Type B pancreatic cell (in vitro differentiated cells): ENCODE measurements around the gene TMEM259. TPM values are rescaled to one million over a fixed set of nuclear protein-coding genes. Genes with fewer than 3 reads are reported as not detected.

ENCODE experiments used
- DNase-seq: peaks from one replicate; pipeline ENCODE4 v3.0.0; 2021; ENCODE audit warnings: mixed read lengths; ENCODE audit not compliant: unreplicated experiment; ENCODE audit errors: extremely low spot score
- H3K27ac Mint-ChIP-seq: 2 replicates; pipeline ENCODE4 v1.8.0; 2021; ENCODE audit warnings: mild to moderate bottlenecking, mixed read lengths
- H3K27me3 Mint-ChIP-seq: 2 replicates; pipeline ENCODE4 v1.8.0; 2021; ENCODE audit warnings: mixed read lengths
- H3K36me3 Mint-ChIP-seq: 2 replicates; pipeline ENCODE4 v1.8.0; 2021; ENCODE audit warnings: mixed read lengths
- H3K4me1 Mint-ChIP-seq: one replicate; pipeline ENCODE4 v1.8.0; 2021; ENCODE audit warnings: mixed read lengths; ENCODE audit not compliant: unreplicated experiment
- H3K4me3 Mint-ChIP-seq: 2 replicates; pipeline ENCODE4 v1.8.0; 2021; ENCODE audit warnings: mild to moderate bottlenecking, mixed read lengths
- H3K9me3 Mint-ChIP-seq: 2 replicates; pipeline ENCODE4 v1.8.0; 2021; ENCODE audit warnings: mixed read lengths
- total RNA-seq: library from RNA; stranded (reverse); gene quantifications from 2 replicates; pipeline ENCODE4 v1.2.1, GENCODE V29; 2021; ENCODE audit warnings: low replicate concordance
- TF ChIP-seq, protein P1 (sequence below): fragments of 200-600 bp; sonication (generic); conservative IDR thresholded peaks from 2 replicates; pipeline ENCODE4 v1.5.0; 2021; ENCODE audit warnings: antibody characterized with exemption, mild to moderate bottlenecking

The TMEM259 gene
- total RNA-seq, 1 donor from 2014 or later: 173 TPM

DNA sequence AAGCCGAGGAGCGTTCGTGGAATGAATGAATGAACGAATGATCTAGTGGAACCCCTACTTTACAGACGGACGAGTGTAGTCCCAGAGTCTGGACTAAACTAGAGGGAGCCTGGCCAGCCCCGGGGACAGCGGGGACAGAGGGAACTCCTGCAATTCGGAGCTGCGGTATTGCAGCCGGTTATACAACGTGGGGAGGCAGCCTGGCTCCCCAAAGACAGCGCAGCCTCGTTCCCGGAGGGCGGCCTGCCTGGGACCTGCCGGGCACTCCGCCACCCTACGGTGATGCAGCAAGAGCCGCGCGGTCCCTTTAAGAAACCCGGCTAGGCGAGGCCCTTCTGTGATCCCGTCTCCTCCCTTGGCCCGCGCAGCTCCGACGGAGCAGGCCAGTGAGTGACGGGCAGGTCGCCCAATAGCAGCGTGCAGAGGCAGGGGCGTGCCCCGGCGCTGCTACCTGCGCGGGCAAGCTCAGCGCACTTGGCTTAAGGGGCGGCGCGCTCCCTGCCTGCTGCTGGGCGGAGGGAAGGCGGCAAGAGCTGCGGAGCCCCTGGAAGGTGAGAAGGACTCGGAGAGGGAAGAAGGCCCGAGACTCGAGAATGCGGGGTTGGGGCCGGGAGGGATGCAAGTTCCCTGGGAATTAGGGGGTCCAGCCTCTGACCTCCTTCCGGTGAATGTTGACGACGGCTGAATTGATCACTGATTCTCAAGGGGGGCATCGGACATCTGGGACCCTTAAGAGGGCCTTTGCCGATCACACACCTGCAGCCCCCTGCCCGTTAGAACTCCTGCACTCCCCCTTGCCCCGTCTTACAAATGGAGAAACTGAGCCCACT is 18.9 kb upstream of the TMEM259 start, which contains the start of gene ABCA7:
Gene ABCA7, plus strand, starts transcription at position 462 of the 830 bp plus-strand sequence. CDS start 1,255 bp downstream, outside the sequence.
- DNase-seq: peak; percentile 99
- H3K27ac Mint-ChIP-seq: peak within 1 kb of the TSS; percentile 87
- H3K36me3 Mint-ChIP-seq: peaks cover 7% of the 10 kb centered on the region
- H3K27me3 Mint-ChIP-seq: no peaks in the 10 kb centered on the region
- H3K4me1 Mint-ChIP-seq: peaks cover 24% of the 10 kb centered on the region
- TF ChIP-seq, protein P1, sequence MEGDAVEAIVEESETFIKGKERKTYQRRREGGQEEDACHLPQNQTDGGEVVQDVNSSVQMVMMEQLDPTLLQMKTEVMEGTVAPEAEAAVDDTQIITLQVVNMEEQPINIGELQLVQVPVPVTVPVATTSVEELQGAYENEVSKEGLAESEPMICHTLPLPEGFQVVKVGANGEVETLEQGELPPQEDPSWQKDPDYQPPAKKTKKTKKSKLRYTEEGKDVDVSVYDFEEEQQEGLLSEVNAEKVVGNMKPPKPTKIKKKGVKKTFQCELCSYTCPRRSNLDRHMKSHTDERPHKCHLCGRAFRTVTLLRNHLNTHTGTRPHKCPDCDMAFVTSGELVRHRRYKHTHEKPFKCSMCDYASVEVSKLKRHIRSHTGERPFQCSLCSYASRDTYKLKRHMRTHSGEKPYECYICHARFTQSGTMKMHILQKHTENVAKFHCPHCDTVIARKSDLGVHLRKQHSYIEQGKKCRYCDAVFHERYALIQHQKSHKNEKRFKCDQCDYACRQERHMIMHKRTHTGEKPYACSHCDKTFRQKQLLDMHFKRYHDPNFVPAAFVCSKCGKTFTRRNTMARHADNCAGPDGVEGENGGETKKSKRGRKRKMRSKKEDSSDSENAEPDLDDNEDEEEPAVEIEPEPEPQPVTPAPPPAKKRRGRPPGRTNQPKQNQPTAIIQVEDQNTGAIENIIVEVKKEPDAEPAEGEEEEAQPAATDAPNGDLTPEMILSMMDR: no peak
- no peaks in the 10 kb centered on the region for H3K9me3 Mint-ChIP-seq
- peak within 1 kb of the TSS; percentile 95 for H3K4me3 Mint-ChIP-seq

DNA sequence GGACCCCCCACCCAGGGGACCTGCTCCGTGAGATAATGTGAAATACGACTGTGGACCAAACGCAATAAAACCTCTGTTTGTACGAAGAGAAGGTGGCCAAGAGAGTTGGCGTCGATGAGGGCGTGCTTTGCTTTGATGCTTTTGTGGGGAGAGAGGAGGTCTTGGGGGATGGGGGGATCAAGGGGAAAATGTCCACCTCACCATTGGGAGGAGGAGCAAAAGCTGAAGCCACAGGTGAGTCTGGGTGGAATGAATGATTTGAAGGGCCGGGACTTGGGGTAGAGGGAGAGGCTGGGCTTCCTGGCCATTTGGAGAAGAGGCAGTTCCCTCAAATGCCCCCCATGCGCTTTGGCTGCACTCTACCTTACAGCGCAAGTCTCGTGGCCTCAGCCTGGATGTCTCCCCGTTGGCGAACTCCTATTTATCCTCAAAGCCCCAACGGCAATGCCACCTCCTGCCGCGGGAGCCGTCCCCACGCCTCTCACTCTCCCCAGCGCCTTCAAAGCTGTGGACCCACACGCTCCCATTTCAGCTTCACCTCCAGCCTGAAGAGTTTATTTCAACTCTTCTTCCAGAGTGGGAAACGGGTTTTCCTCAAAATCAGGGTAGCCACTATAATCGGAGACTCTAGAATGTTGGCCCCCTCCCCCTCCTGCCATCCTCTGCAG is 18.2 kb upstream of the TMEM259 start:
- no peak for DNase-seq
- Mint-ChIP-seq H3K4me3 (peak overlapping the region; percentile 95), H3K36me3 (peaks cover 7% of the 10 kb centered on the region), H3K4me1 (peaks cover 24% of the 10 kb centered on the region), H3K27me3 (no peaks in the 10 kb centered on the region), H3K27ac (peak overlapping the region; percentile 87), H3K9me3 (no peaks in the 10 kb centered on the region)
- TF ChIP-seq, protein P1: no peak

DNA sequence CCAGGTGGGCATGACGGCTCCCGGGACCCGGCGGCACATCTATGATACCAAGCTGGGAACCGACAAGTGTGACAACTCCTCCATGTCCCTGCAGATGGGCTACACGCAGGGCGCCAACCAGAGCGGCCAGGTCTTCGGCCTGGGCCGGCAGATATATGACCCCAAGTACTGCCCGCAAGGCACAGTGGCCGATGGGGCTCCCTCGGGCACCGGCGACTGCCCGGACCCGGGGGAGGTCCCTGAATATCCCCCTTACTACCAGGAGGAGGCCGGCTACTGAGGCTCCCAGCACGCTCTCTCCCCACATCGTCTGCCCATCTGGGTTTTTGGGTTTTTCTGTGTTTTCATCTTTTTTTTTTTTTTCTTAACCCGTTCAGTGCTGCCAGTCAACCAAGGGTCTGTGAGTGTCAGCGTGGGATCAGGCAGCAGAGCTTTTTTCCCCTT is 16.7 kb upstream of the TMEM259 start:
- no peak for DNase-seq
- H3K36me3 Mint-ChIP-seq: peaks cover 7% of the 10 kb centered on the region
- H3K9me3 Mint-ChIP-seq: no peaks in the 10 kb centered on the region
- peaks cover 24% of the 10 kb centered on the region for H3K4me1 Mint-ChIP-seq
- H3K4me3 Mint-ChIP-seq: peak overlapping the region; percentile 49
- TF ChIP-seq, protein P1: no peak
- H3K27me3 Mint-ChIP-seq: no peaks in the 10 kb centered on the region
- H3K27ac Mint-ChIP-seq: peak overlapping the region; percentile 87

DNA sequence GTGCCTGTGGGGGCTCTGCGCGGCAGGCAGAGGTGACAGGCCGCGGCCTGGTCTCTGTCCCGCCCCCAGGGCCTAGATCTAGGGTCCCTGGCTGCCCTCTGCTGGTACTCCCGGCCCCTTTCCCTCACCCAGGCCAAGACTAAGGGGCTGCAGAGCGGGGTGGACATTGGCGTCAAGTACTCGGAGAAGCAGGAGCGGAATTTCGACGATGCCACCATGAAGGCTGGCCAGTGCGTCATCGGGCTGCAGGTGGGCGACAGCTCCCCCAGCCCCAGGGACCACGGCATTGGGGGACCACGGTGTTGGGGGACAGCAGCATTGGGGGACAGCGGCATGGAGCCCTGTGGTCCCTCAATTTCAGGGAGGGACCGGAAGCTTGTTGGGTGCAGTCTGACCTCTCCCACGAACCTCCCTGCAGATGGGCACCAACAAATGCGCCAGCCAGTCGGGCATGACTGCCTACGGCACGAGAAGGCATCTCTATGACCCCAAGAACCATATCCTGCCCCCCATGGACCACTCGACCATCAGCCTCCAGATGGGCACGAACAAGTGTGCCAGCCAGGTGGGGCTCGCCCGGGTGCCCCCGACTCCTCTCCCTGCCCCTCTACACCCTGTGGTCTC is 15.2 kb upstream of the TMEM259 start:
- Mint-ChIP-seq H3K4me1 (peaks cover 21% of the 10 kb centered on the region), H3K4me3 (no peak overlapping the region), H3K27ac (peak overlapping the region; percentile 82), H3K36me3 (peaks cover 10% of the 10 kb centered on the region), H3K9me3 (no peaks in the 10 kb centered on the region), H3K27me3 (no peaks in the 10 kb centered on the region)
- TF ChIP-seq, protein P1: no peak
- DNase-seq: no peak

DNA sequence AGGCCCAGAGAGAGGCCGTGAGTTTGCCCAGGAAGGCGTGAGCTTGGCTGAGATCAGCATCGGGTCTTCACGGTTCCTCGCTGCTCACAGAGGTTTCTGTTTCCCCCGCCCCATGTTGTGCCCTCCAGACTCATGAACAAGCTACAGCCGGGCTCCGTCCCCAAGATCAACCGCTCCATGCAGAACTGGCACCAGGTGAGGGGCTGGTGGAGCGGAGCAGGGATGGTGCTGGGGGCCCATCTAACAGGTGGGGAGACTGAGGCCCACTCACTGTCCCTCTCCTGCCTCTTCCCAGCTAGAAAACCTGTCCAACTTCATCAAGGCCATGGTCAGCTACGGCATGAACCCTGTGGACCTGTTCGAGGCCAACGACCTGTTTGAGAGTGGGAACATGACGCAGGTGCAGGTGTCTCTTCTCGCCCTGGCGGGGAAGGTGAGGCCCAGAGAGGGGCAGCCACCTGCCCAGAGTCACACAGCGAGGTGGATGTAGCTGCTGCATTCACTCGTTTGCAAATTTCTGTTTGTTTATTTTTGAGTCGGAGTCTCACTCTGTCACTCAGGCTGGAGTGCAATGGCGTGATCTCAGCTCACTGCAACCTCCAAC is 11.4 kb upstream of the TMEM259 start:
- Mint-ChIP-seq H3K4me1 (peaks cover 4% of the 10 kb centered on the region), H3K27ac (peak overlapping the region; percentile 31), H3K36me3 (peaks cover 8% of the 10 kb centered on the region), H3K27me3 (no peaks in the 10 kb centered on the region), H3K9me3 (no peaks in the 10 kb centered on the region), H3K4me3 (no peak overlapping the region)
- TF ChIP-seq, protein P1: no peak
- no peak for DNase-seq
